ENCODE measurements around the gene CNGB1. TPM values are rescaled to one million over a fixed set of nuclear protein-coding genes. Genes with fewer than 3 reads are reported as not detected.

Gene CNGB1
- total RNA-seq, 4 donors from 2014 or later: 1.1 to 2.8 TPM; not detected in 2

DNA sequence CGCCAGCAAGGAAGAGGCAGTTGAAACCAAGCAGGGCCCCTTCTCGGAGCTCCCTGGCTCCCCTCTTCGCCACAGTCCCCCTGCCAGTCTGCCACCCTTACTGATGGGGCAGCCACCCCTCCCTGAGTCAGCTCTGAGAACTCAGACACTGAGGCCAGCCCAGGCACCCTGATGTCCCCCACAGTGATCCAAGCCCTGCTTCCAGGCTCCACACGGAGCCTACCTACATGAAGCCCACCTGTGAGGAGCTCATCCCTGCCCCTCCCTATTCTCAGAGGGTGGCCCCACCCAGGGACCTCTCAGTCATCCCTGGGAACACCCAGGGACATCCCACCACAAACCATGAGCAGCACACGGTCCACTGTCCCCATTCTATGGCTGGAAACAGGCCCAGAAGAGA, 8.9 kb downstream of the CNGB1 start:
- no peaks in the 10 kb centered on the region for H3K9me3 ChIP-seq
- H3K4me3 ChIP-seq: no peak overlapping the region
- no peak for DNase-seq
- H3K4me1 ChIP-seq: no peaks in the 10 kb centered on the region
- no peak overlapping the region for H3K27ac ChIP-seq
- H3K27me3 ChIP-seq: no peaks in the 10 kb centered on the region
- TF ChIP-seq, protein P1, sequence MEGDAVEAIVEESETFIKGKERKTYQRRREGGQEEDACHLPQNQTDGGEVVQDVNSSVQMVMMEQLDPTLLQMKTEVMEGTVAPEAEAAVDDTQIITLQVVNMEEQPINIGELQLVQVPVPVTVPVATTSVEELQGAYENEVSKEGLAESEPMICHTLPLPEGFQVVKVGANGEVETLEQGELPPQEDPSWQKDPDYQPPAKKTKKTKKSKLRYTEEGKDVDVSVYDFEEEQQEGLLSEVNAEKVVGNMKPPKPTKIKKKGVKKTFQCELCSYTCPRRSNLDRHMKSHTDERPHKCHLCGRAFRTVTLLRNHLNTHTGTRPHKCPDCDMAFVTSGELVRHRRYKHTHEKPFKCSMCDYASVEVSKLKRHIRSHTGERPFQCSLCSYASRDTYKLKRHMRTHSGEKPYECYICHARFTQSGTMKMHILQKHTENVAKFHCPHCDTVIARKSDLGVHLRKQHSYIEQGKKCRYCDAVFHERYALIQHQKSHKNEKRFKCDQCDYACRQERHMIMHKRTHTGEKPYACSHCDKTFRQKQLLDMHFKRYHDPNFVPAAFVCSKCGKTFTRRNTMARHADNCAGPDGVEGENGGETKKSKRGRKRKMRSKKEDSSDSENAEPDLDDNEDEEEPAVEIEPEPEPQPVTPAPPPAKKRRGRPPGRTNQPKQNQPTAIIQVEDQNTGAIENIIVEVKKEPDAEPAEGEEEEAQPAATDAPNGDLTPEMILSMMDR (IDR thresholded peaks at IDR 0.05): no peak
- TF ChIP-seq POLR2A (IDR thresholded peaks at IDR 0.05): no peak
- H3K36me3 ChIP-seq: no peaks in the 10 kb centered on the region

DNA sequence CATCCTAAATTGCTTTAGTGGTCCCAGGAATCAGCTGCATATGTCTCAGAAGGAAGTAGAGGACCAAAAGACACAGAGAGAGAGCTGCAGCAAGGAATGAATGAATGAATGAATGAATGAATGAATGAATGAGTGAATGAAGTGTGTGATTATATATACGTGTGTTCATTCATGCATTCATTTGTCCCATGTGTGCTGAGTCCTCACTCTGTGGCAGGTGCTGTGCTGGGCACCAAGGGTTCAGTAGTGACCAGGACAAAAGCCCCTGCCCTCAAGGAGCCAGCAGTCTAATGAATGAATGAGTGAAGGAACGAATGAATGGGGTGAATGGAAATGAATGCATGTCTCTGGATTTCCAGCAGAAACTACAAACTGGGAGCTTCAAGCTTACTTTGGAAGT, 9.4 kb downstream of the CNGB1 start:
- TF ChIP-seq POLR2A (IDR thresholded peaks at IDR 0.05): no peak
- TF ChIP-seq, protein P1 (IDR thresholded peaks at IDR 0.05): no peak
- Histone ChIP-seq H3K9me3 (no peaks in the 10 kb centered on the region), H3K4me1 (no peaks in the 10 kb centered on the region), H3K27me3 (no peaks in the 10 kb centered on the region), H3K36me3 (no peaks in the 10 kb centered on the region), H3K4me3 (no peak overlapping the region), H3K27ac (no peak overlapping the region)
- no peak for DNase-seq

DNA sequence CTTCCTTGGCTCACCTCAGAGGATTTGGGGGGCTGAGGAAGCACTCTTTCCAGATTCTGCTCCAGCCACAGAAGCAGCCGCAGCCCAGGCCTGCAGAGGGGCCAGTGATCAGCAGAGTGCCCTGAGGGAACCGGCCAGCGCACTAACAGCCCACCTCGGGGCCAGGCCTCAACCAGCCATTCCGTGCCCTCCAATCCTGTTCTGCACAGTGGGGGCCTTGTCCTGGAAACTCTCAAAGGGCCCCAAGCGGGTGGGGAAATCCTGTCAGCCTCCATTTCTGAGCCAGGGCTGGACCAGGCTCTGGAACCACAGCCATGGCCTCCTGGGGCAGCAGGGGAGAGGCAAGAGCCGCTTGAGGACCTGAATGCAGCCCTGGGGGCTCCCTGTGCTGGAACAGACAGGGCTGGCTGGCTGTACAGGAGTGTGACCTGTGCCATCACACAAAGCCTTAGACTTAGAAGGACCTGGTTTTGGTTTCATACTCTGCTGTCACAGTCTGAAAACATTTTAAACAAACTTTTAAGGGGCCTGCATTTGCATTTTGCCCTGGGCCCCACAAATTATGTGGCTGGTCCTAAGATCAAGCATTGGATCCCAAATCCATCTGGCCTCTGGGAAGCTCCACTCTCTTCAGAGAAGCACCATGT, 10.0 kb downstream of the CNGB1 start:
- Histone ChIP-seq H3K27me3 (no peaks in the 10 kb centered on the region), H3K9me3 (no peaks in the 10 kb centered on the region), H3K4me1 (no peaks in the 10 kb centered on the region), H3K36me3 (no peaks in the 10 kb centered on the region), H3K4me3 (no peak overlapping the region), H3K27ac (no peak overlapping the region)
- TF ChIP-seq, protein P1 (IDR thresholded peaks at IDR 0.05): no peak
- TF ChIP-seq POLR2A (IDR thresholded peaks at IDR 0.05): no peak
- DNase-seq: no peak

DNA sequence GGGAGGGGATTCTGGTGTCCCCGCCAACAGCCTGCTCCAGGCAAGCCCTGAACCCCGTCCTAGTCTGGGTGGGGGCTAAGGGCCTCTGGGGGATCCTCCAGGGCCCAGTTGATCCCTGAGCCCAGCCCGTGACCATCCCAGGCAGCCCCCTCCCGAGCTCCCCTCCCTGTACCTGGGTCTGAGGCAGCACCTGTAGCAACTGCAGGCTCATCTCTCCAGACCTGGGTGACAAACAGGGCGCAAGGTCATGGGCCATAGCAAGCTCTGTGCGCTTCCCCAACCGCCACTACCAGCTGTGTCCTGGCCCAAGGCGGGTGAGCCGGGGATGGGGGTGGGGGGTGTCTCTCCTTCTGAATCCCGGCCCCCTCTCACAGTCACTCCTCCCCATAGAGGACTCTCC, 10.6 kb downstream of the CNGB1 start:
- no peaks in the 10 kb centered on the region for H3K4me1 ChIP-seq
- no peak overlapping the region for H3K4me3 ChIP-seq
- H3K9me3 ChIP-seq: no peaks in the 10 kb centered on the region
- no peaks in the 10 kb centered on the region for H3K27me3 ChIP-seq
- DNase-seq: no peak
- H3K27ac ChIP-seq: no peak overlapping the region
- TF ChIP-seq POLR2A (IDR thresholded peaks at IDR 0.05): no peak
- TF ChIP-seq, protein P1 (IDR thresholded peaks at IDR 0.05): no peak
- no peaks in the 10 kb centered on the region for H3K36me3 ChIP-seq

DNA sequence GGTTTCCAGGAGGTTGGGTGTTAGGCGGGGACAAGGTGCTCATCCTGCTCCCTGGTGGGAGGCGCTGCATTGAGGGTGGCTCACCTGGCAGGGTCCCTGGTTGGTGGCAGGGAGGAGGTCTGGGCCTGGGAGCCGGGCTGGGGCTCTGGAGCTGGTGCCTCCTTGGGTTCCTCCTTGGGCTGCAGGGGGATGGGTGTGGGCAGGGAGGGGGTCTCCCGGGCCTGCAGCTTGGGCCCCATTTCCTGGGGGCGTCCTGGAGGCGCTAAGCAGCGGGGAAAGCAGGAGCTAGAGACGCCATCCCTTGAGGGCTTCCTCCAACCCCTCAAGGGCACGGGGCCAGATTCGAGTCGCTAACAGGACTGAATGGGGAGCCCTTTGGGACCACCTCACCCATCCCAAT, 11.1 kb downstream of the CNGB1 start:
- Histone ChIP-seq H3K36me3 (no peaks in the 10 kb centered on the region), H3K4me3 (no peak overlapping the region), H3K27ac (no peak overlapping the region), H3K9me3 (no peaks in the 10 kb centered on the region), H3K4me1 (no peaks in the 10 kb centered on the region), H3K27me3 (no peaks in the 10 kb centered on the region)
- no peak for DNase-seq
- TF ChIP-seq, protein P1 (IDR thresholded peaks at IDR 0.05): no peak
- TF ChIP-seq POLR2A (IDR thresholded peaks at IDR 0.05): no peak

DNA sequence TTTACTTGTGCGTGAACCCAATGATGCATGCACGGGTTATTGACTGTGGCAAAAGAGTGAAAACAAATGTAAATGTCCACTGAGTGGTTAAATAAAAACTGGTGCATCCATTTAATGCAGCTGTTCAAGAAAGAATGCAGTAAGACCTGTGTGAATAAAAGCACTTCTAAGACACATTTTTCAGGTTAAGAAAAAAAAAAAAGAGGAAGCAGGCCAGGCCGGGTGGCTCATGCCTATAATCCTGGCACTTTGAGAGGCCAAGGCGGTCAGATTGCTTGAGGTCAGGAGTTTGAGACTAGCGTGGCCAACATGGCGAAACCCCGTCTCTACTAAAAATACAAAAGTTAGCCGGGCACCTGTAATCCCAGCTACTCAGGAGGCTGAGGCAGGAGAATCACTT, 11.8 kb downstream of the CNGB1 start:
- Histone ChIP-seq H3K9me3 (no peaks in the 10 kb centered on the region), H3K36me3 (no peaks in the 10 kb centered on the region)

More for the DNA sequence above, 11.8 kb downstream of the CNGB1 start:
- H3K4me1 ChIP-seq: no peaks in the 10 kb centered on the region
- no peak overlapping the region for H3K4me3 ChIP-seq
- TF ChIP-seq, protein P1 (IDR thresholded peaks at IDR 0.05): no peak
- no peak for TF ChIP-seq POLR2A (IDR thresholded peaks at IDR 0.05)
- H3K27me3 ChIP-seq: no peaks in the 10 kb centered on the region
- DNase-seq: no peak
- no peak overlapping the region for H3K27ac ChIP-seq

Data from Peyer's patch (tissue), 4 donors.